C4-2B (cell line): Measurements from ENCODE around the gene TMEM242.
"Not testable (repeated sequence)": the region's sequence is repeated elsewhere in the genome, so short reads cannot be mapped to it uniquely, and the experiment has no call there.

ENCODE experiments used
- CTCF ChIP-seq: fragments of 450-650 bp; conservative IDR thresholded peaks from 2 replicates; pipeline ENCODE4 v1.5.1; 2017; ENCODE audit warnings: mild to moderate bottlenecking
- ZFX ChIP-seq: fragments of 450-650 bp; IDR thresholded peaks from 2 replicates; pipeline ENCODE4 v1.6.1; 2017

DNA sequence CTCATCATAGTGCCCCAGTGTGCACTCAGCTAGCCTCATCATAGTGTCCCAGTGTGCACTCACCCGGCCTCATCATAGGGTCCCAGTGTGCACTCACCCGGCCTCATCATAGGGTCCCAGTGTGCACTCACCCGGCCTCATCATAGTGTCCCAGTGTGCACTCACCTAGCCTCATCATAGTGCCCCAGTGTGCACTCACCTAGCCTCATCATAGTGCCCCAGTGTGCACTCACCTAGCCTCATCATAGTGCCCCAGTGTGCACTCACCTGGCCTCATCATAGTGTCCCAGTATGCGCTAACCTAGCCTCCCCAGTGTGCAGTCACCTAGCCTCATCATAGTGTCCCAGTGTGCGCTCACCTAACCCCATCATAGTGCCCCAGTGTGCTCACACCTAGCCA, 12.6 kb downstream of the TMEM242 start:
- TF ChIP-seq CTCF, ZFX: not testable (repeated sequence)
